Neutrophil (primary cell): ENCODE results near the gene CD300C.

Experiments used
- H3K27ac ChIP-seq: fragments of 200-600 bp; sonication (generic); 2 replicates; pipeline ENCODE4 v1.5.1; 2016; ENCODE audit warnings: mild to moderate bottlenecking, moderate library complexity
- H3K27me3 ChIP-seq: fragments of 200-600 bp; sonication (generic); 2 replicates; pipeline ENCODE4 v1.6.0; 2016; ENCODE audit warnings: mild to moderate bottlenecking
- H3K36me3 ChIP-seq: fragments of 200-600 bp; sonication (generic); 2 replicates; pipeline ENCODE4 v1.5.1; 2017
- H3K4me1 ChIP-seq, 2 experiments: fragments of 200-600 bp in 1 of 2; sonication (generic) in 1 of 2; 1 replicate in 1 of 2; 2 replicates in 1 of 2; pipeline versions ENCODE4 v1.5.1 to v1.6.1; 2013 to 2016; ENCODE audit warnings: low read depth in 1 of 2, low read length in 1 of 2, mild to moderate bottlenecking in 1 of 2, moderate library complexity in 1 of 2; ENCODE audit not compliant: control insufficient read depth in 1 of 2, insufficient read depth in 1 of 2
- H3K4me3 ChIP-seq, 2 experiments: fragments of 200-600 bp in 1 of 2; sonication (generic) in 1 of 2; 1 replicate in 1 of 2; 2 replicates in 1 of 2; pipeline ENCODE4 v1.5.1; 2013 to 2016; ENCODE audit warnings: low read depth in 1 of 2, low read length in 1 of 2, mild to moderate bottlenecking in 1 of 2, moderate library complexity in 1 of 2
- H3K9me3 ChIP-seq: fragments of 200-600 bp; sonication (generic); 2 replicates; pipeline ENCODE4 v1.5.1; 2016
- CTCF ChIP-seq: fragments of 200-600 bp; sonication (generic); IDR thresholded peaks from 2 replicates; pipeline ENCODE4 v1.5.1; 2016; ENCODE audit warnings: antibody characterized with exemption

CD300C gene

GRCh38 chr17:74547264-74547663, 1.3 kb upstream of the CD300C start:
- H3K27me3 ChIP-seq, result no peaks in the 10 kb centered on the region
- peaks cover 0 to 7% of the 10 kb centered on the region in 2 experiments for H3K4me1 ChIP-seq
- H3K4me3 ChIP-seq, result no peak overlapping the region
- no peaks in the 10 kb centered on the region for H3K36me3 ChIP-seq
- H3K9me3 ChIP-seq, result no peaks in the 10 kb centered on the region
- H3K27ac ChIP-seq, result no peak overlapping the region
- no peak for TF ChIP-seq CTCF

GRCh38 chr17:74546586-74546985, 671 bp upstream of the CD300C start:
- H3K27ac ChIP-seq, result no peak overlapping the region
- no peaks in the 10 kb centered on the region for H3K9me3 ChIP-seq
- H3K4me1 ChIP-seq, result peaks cover 0 to 7% of the 10 kb centered on the region in 2 experiments
- TF ChIP-seq CTCF, result no peak
- no peak overlapping the region for H3K4me3 ChIP-seq
- no peaks in the 10 kb centered on the region for H3K36me3 ChIP-seq
- H3K27me3 ChIP-seq, result no peaks in the 10 kb centered on the region

GRCh38 chr17:74544991-74545842, 698 bp downstream of the CD300C start:
- peak overlapping the region; percentile 61 for H3K27ac ChIP-seq

GRCh38 chr17:74543891-74544760, 1.8 kb downstream of the CD300C start:
- no peaks in the 10 kb centered on the region for H3K27me3 ChIP-seq
- H3K27ac ChIP-seq, result no peak overlapping the region
- H3K4me1 ChIP-seq, result peaks cover 0 to 7% of the 10 kb centered on the region in 2 experiments
- no peaks in the 10 kb centered on the region for H3K36me3 ChIP-seq
- no peak overlapping the region for H3K4me3 ChIP-seq
- no peaks in the 10 kb centered on the region for H3K9me3 ChIP-seq
- no peak for TF ChIP-seq CTCF

More at GRCh38 chr17:74544991-74545842, 698 bp downstream of the CD300C start:
- H3K4me3 ChIP-seq, result no peak overlapping the region
- peaks cover 0 to 7% of the 10 kb centered on the region in 2 experiments for H3K4me1 ChIP-seq
- TF ChIP-seq CTCF, result no peak
- no peaks in the 10 kb centered on the region for H3K27me3 ChIP-seq
- no peaks in the 10 kb centered on the region for H3K9me3 ChIP-seq
- H3K36me3 ChIP-seq, result no peaks in the 10 kb centered on the region

GRCh38 chr17:74543406-74543805, 2.5 kb downstream of the CD300C start:
- Histone ChIP-seq H3K9me3 (no peaks in the 10 kb centered on the region), H3K36me3 (no peaks in the 10 kb centered on the region), H3K27ac (no peak overlapping the region), H3K4me1 (peaks cover 0 to 7% of the 10 kb centered on the region in 2 experiments), H3K4me3 (no peak overlapping the region), H3K27me3 (no peaks in the 10 kb centered on the region)
- TF ChIP-seq CTCF, result no peak
